Fibroblast of the aortic adventitia (primary cell): ENCODE measurements around the gene BAZ1B. TPM values are rescaled to one million over a fixed set of nuclear protein-coding genes. Genes with fewer than 3 reads are reported as not detected.

Experiments
- DNase-seq: peaks from one replicate; pipeline ENCODE4 v3.0.0-alpha.2; 2010; ENCODE audit warnings: low read depth
- H3K4me3 ChIP-seq: 2 replicates; pipeline ENCODE4 v1.5.1; 2011; ENCODE audit warnings: low read depth, mild to moderate bottlenecking, control low read depth, low read length, moderate library complexity
- total RNA-seq: library from RNA; depleted of rRNA; stranded (reverse); fragments of >200 nt; gene quantifications from 2 replicates; pipeline ENCODE4 v1.2.3, GENCODE V29; 2012; ENCODE audit warnings: low replicate concordance
- TF ChIP-seq, protein P1 (sequence below): IDR thresholded peaks from 2 replicates; pipeline ENCODE4 v1.5.1; 2011; ENCODE audit warnings: mild to moderate bottlenecking, low read length, control low read depth, inconsistent platforms; ENCODE audit not compliant: insufficient read depth

BAZ1B gene
- total RNA-seq, 1 donor = 75.6 TPM

DNA sequence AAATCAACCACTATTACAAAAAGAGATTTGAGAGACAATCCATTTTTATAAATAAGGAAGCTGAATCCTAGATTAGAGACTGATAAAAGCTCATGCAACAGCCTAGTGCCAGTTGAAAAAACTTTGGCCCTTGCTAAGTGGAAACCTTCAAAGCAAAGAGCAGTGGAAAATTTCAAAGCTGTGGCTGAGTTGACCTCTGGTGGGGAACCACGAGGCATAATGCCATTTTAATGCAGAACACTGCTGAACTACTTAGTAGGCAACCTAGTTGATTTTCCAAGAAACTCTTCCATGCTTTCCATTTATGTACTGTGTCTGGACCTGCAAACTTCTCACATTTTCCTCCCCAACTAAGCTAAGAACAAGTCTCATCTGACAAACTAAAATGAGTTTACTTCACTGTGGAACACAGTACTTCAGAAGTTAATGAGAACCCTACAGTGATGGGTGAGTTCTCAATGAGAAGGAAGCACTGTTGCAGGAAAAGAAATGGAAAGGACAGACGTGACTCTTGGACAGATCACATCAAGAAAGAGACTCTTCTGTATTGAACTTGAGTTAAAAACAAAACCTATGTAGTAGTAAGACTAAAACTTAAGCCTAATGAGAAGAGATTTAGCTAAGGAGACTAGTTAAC is 69.0 kb downstream of the BAZ1B start:
- DNase-seq = peak; percentile 54
- no peak overlapping the region for H3K4me3 ChIP-seq
- TF ChIP-seq, protein P1, sequence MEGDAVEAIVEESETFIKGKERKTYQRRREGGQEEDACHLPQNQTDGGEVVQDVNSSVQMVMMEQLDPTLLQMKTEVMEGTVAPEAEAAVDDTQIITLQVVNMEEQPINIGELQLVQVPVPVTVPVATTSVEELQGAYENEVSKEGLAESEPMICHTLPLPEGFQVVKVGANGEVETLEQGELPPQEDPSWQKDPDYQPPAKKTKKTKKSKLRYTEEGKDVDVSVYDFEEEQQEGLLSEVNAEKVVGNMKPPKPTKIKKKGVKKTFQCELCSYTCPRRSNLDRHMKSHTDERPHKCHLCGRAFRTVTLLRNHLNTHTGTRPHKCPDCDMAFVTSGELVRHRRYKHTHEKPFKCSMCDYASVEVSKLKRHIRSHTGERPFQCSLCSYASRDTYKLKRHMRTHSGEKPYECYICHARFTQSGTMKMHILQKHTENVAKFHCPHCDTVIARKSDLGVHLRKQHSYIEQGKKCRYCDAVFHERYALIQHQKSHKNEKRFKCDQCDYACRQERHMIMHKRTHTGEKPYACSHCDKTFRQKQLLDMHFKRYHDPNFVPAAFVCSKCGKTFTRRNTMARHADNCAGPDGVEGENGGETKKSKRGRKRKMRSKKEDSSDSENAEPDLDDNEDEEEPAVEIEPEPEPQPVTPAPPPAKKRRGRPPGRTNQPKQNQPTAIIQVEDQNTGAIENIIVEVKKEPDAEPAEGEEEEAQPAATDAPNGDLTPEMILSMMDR = no peak

DNA sequence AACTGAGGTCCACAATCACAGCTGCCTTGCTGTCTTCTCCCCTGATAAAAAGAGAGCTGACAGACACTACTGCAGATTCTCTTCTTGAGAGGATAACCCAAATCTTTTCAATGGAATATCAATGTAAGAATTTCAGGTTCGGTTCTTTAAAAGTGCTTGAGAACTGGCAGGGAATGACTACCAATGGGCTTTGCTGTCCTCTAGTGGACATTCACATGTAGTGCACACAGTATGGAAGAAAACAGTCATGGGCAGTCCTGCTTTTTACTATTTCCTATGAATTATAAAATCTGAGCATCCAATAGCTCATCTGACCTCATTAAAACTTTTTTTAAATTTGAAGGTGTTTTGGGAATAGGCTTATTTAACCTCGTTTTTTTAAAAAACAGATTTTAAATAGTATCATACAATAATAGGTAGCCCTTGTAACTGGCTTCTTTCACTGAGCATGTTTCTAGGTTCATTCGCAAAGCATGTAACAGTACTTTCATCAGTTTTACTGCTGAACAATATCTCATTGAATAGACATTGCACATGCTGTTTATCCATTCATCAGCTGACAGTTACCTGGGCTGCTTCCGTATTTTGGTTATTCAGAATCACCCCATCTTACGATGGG is 70.2 kb downstream of the BAZ1B start:
- peak; percentile 80 for DNase-seq
- TF ChIP-seq, protein P1 = peak; percentile 99
- H3K4me3 ChIP-seq = no peak overlapping the region

DNA sequence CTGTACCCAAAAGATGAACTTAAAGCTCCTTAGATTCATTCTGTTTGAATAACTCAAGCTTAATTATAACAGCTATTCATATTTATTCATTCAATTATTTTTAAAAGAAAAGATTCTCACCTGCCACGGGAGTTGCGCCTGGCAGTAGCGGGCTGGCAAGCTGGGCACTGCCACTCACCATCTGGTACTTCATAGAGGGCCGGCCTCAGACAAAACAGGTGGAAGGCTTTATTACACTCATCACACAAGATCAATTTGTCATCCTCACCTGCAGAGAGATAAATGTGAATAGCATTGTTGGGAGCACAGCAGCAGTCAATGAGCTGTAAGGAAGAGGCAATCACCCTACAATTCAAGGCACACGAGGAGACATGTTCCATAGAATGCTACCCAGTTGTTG is 72.7 kb downstream of the BAZ1B start:
- DNase-seq = no peak
- TF ChIP-seq, protein P1 = no peak
- no peak overlapping the region for H3K4me3 ChIP-seq

DNA sequence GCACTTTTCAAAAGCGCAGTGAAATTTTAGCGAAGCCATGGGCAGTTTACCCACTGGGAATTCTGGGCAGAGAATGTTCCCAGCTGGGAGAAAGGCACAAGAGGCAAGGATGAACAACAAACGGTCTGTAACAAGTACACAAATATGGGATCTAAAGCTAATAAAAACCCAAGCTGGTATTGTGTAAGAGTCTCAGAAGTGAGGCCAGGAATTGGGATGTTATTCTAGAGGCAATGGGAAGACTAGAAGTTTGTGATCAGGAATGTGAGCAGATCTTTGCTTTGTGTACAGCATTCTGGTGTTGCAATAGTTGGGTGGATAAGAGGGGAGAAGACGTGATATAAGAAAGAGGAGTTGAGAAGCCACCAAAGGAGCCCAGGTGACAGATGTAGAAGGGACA is 73.5 kb downstream of the BAZ1B start:
- no peak for DNase-seq
- H3K4me3 ChIP-seq = no peak overlapping the region
- TF ChIP-seq, protein P1 = no peak

DNA sequence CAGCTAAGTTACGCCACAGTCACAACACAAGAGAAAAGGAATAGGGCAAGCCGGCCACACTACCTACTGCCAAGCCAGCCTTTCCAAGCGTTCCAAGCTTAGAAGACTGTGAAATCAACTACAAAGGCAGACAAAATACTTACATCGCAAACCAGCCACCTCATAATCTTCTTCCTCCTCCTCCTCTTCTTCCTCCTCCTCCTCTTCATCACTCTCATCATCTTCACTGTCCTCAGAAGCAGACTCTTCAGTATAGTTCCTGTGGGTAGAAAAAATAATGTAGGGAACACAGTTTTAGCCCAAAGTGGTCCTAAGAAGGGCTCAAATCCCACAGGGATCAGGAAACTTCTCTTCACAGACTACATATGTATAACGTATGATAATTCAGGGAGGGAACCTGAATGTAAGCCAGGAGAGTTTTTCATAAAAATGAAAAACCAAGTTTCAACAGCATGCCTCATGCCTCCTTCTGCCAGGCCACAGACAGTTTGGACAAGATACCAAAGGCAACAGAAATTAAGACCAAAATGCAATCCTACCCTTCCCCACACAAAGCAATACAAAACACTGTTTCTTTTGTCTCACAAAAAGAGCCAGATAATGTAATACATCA is 74.9 kb downstream of the BAZ1B start:
- H3K4me3 ChIP-seq = no peak overlapping the region
- TF ChIP-seq, protein P1 = no peak
- DNase-seq = no peak

DNA sequence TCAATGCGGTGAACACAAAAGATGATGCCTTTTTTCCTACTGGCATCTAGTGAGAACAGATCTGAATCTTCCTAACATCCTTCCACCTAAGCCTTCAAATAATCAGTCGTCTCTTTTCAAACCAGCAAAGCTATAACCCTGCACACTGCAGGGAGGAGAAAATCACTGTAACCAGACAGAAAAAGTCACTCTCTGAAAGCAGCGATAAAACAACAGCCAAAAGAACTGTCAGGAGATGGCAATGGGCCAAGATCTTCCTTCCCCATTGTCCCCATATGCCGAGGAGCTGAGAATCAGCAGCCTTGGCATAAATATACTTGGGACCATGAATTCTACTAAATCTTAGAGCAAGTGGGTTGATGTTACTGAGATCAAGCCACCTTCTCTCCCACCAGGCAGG is 75.4 kb downstream of the BAZ1B start:
- TF ChIP-seq, protein P1 = no peak
- H3K4me3 ChIP-seq = no peak overlapping the region

More for the DNA sequence above, 75.4 kb downstream of the BAZ1B start:
- no peak for DNase-seq
